Neural crest cell (in vitro differentiated cells): ENCODE measurements around the gene GNG8. TPM values are rescaled to one million over a fixed set of nuclear protein-coding genes. Genes with fewer than 3 reads are reported as not detected.

Source experiments
- DNase-seq: peaks from one replicate; pipeline ENCODE4 v3.0.0; 2021; ENCODE audit warnings: low read depth, mixed read lengths, low spot score
- H3K27ac Mint-ChIP-seq: one replicate; pipeline ENCODE4 v1.8.0; 2021; ENCODE audit warnings: mild to moderate bottlenecking, mixed read lengths; ENCODE audit not compliant: unreplicated experiment
- H3K27me3 Mint-ChIP-seq: 2 replicates; pipeline ENCODE4 v1.8.0; 2021; ENCODE audit warnings: low read depth, mild to moderate bottlenecking, mixed read lengths
- H3K36me3 Mint-ChIP-seq: 2 replicates; pipeline ENCODE4 v1.8.0; 2021; ENCODE audit warnings: low read depth, mild to moderate bottlenecking, mixed read lengths
- H3K4me1 Mint-ChIP-seq: 2 replicates; pipeline ENCODE4 v1.8.0; 2021; ENCODE audit warnings: mixed read lengths
- H3K4me3 Mint-ChIP-seq: one replicate; pipeline ENCODE4 v1.8.0; 2021; ENCODE audit warnings: mild to moderate bottlenecking, mixed read lengths
- H3K9me3 Mint-ChIP-seq: 2 replicates; pipeline ENCODE4 v1.8.0; 2021; ENCODE audit warnings: mixed read lengths
- total RNA-seq: library from RNA; stranded (reverse); gene quantifications from 2 replicates; pipeline ENCODE4 v1.2.1, GENCODE V29; 2021
- TF ChIP-seq, protein P1 (sequence below): fragments of 200-600 bp; sonication (generic); conservative IDR thresholded peaks from 2 replicates; pipeline ENCODE4 v1.5.0; 2021; ENCODE audit warnings: antibody characterized with exemption, mild to moderate bottlenecking

GNG8 gene
- total RNA-seq, 1 donor from 2014 or later = not detected

GRCh38 chr19:46624958-46625661, 10.9 kb downstream of the GNG8 start, which contains the start of gene PTGIR:
TSS of gene PTGIR (minus strand) at chr19:46625089. CDS start at chr19:46624225, 864 bp downstream.
- Mint-ChIP-seq H3K4me1 (peaks cover 13% of the 10 kb centered on the region), H3K27me3 (no peaks in the 10 kb centered on the region), H3K36me3 (no peaks in the 10 kb centered on the region), H3K27ac (peak within 1 kb of the TSS; percentile 16), H3K4me3 (no peak within 1 kb of the TSS), H3K9me3 (no peaks in the 10 kb centered on the region)
- no peak for DNase-seq
- TF ChIP-seq, protein P1, sequence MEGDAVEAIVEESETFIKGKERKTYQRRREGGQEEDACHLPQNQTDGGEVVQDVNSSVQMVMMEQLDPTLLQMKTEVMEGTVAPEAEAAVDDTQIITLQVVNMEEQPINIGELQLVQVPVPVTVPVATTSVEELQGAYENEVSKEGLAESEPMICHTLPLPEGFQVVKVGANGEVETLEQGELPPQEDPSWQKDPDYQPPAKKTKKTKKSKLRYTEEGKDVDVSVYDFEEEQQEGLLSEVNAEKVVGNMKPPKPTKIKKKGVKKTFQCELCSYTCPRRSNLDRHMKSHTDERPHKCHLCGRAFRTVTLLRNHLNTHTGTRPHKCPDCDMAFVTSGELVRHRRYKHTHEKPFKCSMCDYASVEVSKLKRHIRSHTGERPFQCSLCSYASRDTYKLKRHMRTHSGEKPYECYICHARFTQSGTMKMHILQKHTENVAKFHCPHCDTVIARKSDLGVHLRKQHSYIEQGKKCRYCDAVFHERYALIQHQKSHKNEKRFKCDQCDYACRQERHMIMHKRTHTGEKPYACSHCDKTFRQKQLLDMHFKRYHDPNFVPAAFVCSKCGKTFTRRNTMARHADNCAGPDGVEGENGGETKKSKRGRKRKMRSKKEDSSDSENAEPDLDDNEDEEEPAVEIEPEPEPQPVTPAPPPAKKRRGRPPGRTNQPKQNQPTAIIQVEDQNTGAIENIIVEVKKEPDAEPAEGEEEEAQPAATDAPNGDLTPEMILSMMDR = no peak

GRCh38 chr19:46623915-46624502, 12.0 kb downstream of the GNG8 start:
- peaks cover 13% of the 10 kb centered on the region for H3K4me1 Mint-ChIP-seq
- H3K9me3 Mint-ChIP-seq = no peaks in the 10 kb centered on the region
- no peak for DNase-seq
- H3K27me3 Mint-ChIP-seq = no peaks in the 10 kb centered on the region
- H3K4me3 Mint-ChIP-seq = no peak overlapping the region
- H3K27ac Mint-ChIP-seq = no peak overlapping the region
- TF ChIP-seq, protein P1 = no peak
- no peaks in the 10 kb centered on the region for H3K36me3 Mint-ChIP-seq

GRCh38 chr19:46622118-46622446, 13.9 kb downstream of the GNG8 start:
- Mint-ChIP-seq H3K27me3 (no peaks in the 10 kb centered on the region), H3K4me1 (peaks cover 13% of the 10 kb centered on the region), H3K27ac (no peak overlapping the region), H3K9me3 (no peaks in the 10 kb centered on the region), H3K4me3 (no peak overlapping the region), H3K36me3 (no peaks in the 10 kb centered on the region)
- TF ChIP-seq, protein P1 = no peak
- DNase-seq = no peak

DNA sequence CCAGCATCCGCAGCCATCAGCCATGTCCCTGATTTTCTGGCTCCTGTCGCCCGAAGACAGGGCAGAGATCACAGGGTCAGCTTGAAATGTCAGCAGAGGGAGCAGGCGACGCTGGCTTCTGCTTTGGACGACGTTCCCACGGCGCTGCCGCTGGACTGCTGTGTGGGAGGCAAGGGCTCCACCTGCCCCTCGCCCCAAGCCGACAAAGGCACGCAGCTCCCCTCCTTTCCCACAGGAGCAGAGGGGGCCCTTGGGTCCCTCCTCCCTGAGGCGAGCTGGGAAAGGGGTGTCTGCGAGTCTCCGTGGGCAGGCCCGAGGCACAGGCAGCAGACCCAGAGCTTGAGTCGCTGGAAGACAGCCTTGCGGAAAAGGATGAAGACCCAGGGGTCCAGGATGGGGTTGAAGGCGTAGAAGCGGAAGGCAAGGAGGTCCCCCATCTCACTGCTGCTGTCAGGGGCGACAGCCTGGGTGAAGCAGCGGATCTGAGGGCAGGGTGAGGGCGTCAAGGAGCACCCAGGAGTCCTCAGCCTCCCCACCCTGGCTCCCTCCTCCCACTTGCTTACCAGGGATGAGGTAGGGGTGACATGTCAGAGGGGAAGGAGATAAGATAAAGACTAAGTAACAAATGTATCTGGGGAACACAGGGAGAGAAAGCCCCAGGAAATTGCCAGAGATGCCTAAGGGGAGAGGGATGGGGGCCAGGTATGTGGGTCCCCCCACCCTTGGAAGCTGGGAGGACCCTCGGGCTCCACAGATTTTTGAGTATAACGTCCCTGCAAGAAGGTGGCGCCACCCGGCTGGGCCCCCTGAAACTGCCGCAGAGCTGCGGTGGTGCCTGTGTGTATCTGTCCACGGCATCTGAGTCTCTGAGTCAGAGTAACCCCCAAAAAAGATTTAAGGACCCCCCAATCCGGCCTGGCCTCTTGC, 14.5 kb downstream of the GNG8 start:
- no peaks in the 10 kb centered on the region for H3K9me3 Mint-ChIP-seq
- H3K27me3 Mint-ChIP-seq = no peaks in the 10 kb centered on the region
- TF ChIP-seq, protein P1 = no peak
- peaks cover 19% of the 10 kb centered on the region for H3K4me1 Mint-ChIP-seq
- DNase-seq = no peak
- H3K4me3 Mint-ChIP-seq = no peak overlapping the region
- no peaks in the 10 kb centered on the region for H3K36me3 Mint-ChIP-seq
- H3K27ac Mint-ChIP-seq = peak overlapping the region; percentile 43

GRCh38 chr19:46620716-46621115, 15.3 kb downstream of the GNG8 start:
- no peak overlapping the region for H3K4me3 Mint-ChIP-seq
- peaks cover 19% of the 10 kb centered on the region for H3K4me1 Mint-ChIP-seq
- H3K27ac Mint-ChIP-seq = peak overlapping the region; percentile 8
- H3K27me3 Mint-ChIP-seq = no peaks in the 10 kb centered on the region
- H3K36me3 Mint-ChIP-seq = no peaks in the 10 kb centered on the region
- no peaks in the 10 kb centered on the region for H3K9me3 Mint-ChIP-seq
- DNase-seq = no peak
- TF ChIP-seq, protein P1 = no peak
